GM21576 (cell line): ENCODE results near the gene SEC14L2.
"Not testable (repeated sequence)": the region's sequence is repeated elsewhere in the genome, so short reads cannot be mapped to it uniquely, and the experiment has no call there.

Experiments
- ATAC-seq: cut with Tn5 transposase; IDR thresholded peaks from one replicate; pipeline ENCODE4 v1.9.1; 2021; ENCODE audit warnings: mild to moderate bottlenecking, moderate library complexity; ENCODE audit not compliant: unreplicated experiment

Gene SEC14L2

DNA sequence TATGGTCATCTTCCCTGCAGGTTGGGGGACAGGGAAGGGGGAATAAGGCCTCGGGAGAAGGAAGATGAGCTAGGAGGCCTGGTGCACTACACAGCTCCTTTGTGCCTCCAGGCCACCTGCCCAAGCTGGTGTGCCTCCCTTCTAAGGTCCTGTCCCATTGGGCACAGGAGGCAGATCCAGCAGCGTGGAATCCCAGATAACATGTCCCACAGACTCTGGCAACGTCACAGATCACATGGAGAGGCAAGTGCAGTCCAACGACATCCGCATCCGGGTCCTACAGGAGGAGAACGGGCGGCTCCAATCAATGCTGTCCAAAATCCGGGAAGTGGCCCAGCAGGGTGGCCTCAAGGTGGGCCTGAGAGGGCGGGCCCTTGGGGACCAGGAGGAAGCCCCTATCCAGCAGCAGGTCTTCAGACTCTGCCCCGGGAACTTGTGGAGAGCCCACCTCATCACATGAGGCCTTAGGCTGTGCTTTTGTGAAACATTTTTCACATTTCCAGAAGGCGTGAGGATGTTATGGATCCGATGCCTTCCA lies 21.4 kb upstream of the SEC14L2 start:
- ATAC-seq: no peak

DNA sequence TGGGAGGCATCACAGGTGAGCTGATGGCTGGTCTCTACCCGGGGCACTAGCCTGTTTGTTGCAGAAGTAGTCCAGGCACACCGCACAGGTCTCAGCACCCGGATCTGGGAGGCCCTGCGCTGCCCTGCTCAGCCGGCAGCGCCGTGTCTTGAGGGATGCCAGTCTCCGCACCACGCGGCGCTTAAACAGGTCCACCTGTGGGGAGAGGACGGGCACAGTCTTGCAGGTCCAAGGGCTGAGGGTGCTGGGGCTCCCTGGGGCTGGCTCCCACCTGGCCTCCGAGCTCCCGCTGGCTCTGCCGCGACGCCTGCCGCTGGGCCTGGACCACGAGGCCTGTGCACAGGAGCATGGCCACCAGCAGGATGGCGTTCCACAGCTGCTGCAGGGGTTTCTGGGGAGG lies 16.8 kb upstream of the SEC14L2 start:
- no peak for ATAC-seq

DNA sequence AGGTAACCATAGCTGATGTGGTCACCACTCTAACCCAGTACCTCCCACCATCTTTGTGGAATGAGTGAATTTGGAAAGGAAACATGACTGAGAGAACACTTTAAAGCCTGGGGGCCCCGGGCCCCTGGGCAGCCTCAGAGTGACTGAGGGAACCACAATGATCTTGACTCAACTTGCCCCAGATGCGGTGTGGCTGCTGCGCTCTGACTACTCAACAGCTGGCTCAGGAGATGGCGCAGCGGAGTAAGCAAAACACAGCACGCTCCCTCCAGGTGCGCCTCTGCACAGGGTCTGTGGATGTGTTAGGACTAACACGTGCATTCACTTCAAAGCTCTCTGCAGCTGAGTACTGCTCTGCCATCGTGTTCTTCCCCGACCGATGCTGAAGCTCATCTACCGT lies 15.6 kb upstream of the SEC14L2 start:
- no peak for ATAC-seq

DNA sequence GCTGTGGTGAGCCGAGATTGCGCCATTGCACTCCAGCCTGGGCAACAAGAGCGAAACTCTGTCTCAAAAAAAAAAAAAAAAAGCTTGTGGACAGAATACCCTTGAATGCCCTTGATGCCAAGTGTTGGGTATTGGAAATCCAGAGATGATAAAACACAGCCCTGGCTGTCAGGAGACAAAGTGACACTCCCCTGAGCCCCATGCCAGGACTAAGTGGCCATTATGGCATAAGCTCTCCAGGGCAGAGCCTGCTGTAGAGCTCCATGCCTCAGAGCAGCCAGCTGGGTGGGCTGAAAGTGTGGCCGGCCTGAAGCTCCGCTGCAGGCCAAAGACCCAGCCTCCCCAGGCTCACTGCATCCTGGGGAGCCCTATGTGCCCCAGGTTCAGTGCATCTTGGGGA lies 14.5 kb upstream of the SEC14L2 start:
- ATAC-seq: no peak

DNA sequence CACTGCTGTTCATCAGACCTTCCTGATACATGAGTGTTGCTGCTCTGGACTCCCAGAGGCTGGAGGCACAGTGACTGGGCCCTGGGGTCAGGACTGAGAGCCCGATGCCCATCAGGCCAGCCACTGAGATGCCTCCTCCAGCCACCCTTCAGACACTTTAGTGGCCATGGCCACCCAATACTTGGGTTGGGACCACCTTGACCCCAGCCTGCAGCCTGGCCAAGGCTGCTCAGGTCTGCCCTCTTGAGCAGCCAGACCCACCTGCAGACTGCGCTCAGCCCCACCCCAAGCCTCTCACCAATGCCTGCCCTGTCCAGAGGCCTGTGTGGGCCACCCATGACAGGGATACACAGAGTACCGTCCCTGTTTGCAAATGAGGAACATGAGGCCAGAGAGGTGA lies 13.8 kb upstream of the SEC14L2 start:
- no peak for ATAC-seq

DNA sequence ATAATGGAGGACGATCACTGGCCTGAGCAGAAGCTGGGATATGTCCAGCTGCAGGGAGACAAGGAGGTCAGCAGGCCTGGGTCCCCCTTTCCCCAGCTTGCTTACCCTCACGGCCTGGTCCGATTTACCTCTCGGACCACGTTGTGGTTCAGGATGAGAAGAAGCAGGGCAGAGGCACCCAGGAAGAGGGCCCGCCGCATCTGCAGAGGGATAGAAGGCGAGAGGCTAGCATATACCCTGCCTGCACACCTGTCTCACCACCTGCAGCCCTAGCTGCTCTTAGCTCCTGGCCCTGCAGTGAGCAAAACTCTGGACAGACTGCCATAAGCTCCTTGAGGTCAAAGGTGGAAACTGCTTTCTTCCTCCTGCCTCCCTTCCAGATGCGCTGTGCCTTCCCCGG lies 10.9 kb upstream of the SEC14L2 start:
- ATAC-seq: no peak

DNA sequence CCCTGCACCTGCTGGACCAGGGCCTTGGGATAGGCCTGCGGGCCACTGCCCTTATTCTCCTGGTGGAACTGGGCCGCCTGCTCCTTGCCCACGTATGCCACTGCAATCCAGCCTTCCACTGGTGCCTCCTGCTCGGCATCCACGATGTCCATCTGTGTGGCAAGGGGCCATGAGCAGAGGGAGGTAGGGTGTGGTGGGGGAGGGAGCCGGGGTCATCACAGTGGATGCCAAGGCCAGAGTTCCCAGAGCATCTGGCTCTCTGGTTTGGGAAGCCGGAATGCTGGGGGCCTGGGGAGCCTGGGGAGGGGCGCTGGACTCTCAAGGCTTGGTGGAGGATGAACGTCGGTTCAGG lies 10.2 kb upstream of the SEC14L2 start:
- no peak for ATAC-seq

DNA sequence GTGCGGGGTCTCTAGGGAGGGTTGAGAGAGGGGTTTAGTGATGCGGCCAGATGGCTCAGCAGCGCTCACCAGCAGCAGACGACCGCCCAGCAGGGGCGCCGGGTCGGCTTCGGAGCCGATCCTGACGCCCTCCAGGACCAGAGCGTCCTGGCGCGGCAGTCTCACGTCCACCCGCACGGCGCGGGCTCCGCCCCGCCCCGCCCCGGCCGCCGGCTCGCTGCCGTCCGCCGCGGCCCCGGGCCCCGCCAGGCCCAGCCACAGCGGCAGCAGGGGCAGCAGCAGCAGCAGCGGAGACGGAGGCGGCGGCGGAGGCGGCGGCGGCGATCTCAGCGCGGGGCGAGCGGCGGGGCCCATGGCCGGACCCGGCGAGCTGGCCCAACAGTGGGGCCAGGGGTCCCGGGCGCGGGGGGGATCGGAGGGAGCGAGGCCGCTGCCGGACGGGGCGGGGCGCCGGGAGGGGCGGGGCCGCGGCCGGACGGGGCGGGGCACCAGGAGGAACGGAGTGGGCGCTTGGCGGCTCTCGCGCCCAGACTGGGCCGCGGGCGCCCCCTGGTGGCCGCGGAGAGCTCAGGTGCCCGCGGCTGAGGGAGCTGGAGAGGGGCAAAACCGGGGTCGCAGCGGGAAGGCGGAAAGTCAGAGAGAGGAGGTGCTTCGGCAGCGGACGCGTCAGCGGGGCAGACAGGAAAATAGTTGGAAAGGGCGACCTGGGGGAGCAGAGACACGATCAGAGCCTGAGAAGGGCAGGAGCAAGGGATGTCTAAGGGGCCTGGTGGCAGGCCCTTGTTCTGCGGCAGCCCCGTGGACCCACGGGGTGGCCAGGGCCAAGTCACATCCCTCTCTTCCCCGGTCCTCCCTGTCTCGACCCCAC lies 9.6 kb upstream of the SEC14L2 start, which contains the start of gene RNF215:
Gene RNF215 (minus strand): TSS at position 452 of the 868 bp plus-strand sequence. CDS start 98 bp downstream, at position 354.
- ATAC-seq: peak; percentile 65

DNA sequence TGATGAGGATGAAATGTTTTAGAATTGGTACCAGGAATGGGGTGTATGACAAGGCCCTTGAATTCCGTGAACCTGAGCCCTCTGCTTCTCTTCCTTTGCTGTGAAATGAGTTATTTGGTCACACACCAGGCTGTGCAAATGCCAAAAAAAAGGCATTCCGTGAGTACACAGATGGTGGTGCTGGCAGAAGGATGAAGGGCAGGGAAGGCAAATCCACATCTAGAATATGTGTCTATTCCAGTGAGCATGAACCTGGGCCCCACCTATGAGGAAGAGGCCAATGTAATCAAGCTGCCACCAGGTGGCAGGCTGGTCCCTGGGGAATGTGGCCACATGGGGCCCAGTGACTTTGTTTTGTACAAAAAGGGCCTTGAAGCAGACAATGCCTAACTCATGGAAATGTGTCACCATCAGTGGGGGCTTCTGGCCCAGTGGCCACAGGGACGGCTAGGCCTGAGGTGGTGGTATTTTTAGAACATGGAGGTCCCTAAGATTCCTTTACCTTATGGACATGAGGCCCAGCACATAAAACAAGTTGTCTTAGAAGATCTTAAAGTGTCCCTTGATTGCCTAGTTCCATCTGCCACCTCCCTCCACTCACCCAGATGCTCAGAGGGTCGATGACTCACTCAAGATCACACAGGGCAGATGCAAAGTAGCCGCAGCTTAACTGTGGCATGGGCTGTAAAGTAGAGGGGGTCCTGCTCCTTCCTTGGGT lies 5.7 kb upstream of the SEC14L2 start:
- ATAC-seq: no peak

DNA sequence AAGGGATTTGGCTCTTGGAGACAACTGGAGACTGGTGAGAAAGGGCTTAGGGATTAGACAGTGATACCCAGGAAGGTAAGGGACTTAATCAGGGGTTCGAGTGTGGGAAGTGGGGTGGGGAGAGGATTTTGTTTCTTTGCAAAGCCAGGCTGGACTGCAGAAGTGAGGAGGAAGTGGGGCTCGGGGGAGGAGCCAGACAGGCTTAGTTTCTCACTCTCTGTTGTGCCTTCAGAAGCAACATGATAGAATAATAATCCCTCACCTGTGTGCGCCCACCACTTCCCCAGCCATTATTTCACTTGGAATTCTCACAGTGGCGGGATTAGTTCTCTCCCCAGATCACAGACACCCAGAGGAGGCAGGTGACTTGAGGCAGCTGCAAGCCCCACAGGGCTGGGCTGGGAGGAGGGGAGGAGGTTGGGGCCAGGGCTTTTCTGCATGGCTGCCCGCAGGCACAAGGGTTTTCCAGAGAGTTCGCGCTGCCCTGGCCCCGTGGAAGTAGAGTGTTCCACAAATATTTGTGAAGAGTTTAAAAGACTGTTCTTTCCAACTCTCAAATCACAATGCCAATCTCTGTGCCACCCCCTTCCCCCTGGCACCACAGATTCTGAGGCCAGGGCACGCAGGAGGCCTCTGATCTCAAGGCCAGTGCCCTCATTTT lies 4.0 kb upstream of the SEC14L2 start:
- ATAC-seq: no peak

DNA sequence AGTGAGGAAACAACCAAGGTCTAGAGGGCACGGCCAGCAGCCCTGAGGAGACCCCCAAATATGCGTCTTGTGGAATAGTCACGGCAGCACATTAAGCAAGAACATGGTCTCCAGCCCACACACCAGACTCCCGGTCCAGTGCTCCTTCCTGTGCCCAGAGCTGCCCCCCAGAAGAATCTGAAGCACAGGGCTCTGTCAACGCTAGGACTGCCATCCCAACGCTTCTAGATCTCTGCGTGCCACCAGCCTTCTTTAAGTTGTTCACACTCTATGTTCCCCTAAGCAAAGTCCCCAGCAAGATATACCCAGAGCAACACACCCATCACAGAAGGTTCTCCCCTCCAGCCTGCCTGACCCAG lies 3.5 kb upstream of the SEC14L2 start:
- ATAC-seq: no peak

DNA sequence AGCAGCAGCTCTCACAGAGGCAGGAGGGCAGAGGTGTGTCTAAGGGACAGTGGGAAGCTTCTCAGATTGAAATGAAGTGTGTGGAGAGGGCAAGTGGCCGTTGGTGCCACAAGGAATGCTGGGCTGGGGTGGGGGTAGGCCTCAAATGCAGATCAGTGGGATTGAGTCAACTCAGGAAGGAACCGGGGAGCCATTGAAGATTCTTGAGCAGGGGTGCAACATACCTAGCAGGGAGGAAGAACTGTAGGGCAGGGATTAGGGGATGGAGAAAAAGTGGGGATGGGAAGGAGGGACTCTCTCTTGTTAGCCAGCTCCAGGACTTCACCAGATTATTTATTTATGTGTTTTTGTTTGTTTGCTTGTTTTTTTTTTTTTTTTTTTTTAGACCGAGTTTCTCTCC lies 2.9 kb upstream of the SEC14L2 start:
- ATAC-seq: no peak

DNA sequence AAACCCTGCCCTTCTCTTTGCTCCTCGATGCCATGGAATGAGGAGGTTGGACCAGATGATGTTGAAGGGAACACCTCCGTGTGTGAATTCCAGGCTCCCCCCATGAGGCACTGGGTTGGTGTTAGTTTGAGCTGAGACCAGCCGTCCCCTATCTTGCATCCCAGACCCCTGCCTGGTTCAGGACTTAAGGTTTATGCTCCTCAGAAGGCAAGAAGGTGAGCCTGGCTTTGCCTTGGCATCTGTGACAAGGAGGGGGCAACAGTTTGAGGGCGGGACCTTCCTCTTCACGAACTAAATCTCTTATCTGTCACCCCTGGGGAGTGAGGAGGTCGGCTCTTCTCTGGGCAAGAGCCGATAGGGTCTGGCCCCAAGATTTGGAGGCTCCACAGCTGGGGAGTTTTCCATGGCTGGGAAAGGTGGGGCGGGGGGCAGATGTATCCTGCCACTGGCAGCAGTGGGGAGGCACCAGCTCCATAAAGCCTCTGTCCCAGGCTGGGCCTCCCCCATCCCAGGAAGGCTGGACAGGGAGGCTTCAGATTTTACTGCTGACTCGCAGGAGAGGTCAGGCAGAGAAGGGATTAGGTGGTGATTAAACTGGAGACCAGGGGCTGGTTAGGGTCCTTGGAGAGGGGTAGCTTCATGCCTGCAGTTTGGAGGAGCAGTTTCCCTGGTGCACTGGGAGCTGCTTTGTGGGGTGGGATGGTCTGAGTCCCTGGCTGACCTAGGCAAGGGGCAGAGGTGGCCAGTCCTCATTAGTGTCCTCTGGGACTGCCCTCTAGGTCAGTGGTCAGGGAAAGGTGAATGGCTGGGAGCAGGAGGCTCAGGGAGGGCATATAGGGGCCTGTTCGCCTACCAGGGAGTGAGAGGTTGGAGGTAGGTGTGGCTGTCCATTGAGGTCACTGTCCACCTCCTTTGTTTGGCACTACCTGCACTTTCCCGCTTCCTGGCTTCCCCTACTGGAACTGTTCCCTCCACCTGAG lies 1.1 kb downstream of the SEC14L2 start:
- ATAC-seq: no peak

DNA sequence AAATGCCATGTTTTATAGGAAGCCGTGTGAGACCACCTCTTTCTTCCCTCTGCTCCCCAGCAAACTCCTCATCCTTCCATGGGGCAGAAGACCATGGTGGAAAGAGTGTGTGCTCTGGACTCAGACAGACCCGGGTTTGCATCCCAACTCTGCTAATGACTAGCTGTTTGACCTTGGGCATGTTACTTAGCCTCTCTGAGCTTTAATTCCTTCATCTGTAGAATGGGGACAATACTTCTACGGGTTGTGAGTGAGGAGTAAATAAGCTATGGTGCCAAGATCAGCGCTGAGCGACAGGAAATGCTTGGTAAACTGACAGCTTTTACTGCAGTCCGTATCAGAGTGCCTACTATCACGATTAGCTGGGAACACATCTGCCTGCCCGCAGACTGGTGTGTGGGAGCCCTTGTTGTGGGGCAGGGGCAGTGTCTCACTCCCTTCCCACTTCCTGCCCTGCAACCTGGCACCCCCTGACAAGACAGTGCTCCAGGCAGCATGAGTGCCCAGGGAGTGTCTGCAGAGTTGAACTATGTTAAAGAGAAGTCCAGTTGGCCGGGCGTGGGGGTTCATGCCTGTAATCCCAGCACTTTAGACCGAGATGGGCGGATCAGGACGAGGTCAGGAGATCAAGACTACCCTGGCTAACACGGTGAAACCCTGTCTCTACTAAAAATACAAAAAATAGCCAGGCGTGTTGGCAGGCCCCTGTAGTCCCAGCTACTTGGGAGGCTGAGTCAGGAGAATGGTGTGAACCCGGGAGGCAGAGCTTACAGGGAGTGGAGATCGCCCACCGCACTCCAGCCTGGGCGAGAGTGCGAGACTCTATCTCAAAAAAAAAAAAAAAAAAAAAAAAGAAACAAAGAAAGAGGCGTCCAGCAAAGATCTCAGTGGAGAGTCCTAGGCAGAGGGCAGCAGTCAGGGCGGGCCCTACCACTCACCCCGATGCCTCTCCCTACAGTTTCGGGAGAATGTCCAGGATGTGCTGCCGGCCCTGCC lies 2.2 kb downstream of the SEC14L2 start:
- ATAC-seq: no peak

DNA sequence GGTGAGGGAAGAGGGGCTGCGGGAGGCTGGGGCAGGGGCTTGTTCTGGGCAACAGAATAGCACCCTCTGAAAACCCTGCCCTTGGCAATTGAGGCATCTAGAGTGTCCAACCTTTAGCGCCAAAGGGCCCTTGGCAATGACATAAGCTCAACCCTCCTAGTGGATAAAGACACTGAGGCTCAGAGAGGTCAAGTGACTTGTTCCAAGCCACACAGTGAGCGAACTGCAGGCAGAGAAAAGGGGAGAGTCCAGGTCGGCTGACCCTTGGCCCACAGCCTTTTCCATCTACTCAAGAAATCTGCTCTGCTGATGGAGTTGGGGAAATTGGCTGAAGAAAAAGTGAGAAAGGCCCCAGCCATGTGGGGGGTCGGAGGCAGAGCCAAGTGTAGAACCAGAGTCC lies 2.9 kb downstream of the SEC14L2 start:
- ATAC-seq: no peak

DNA sequence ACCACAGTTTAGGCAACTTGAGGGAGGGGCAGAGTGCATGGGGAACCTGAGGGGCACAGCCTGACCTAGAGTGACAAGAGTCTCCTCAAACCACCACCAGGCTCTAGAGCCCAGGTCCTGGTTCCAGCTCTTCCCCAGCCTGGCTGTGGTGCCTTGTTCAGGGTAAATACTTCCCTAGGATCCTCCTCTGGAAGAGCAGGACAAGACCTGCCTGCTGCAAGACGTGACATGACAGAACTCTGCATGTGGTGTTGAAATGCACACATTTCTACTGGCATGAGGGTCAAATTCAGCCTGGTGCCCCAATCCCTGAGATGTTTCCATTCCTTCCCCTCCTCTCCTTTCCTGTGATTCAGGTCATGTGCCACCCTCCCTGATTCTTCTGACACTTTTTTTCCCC lies 3.3 kb downstream of the SEC14L2 start:
- no peak for ATAC-seq

DNA sequence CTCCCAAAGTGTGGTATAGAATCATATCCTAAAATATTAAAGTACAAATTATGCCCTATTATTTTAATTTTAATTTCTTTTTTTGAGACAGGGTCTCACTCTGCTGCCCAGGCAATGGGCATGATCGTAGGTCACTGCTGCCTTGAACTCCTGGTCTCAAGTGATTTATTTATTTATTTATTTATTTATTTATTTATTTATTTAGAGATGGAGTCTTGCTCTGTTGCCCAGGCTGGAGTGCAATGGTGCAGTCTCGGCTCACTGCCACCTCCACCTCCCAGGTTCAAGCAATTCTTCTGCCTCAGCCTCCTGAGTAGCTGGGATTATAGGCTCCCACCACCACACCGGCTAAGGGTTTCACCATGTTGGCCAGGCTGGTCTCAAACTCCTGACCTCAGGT lies 4.2 kb downstream of the SEC14L2 start:
- ATAC-seq: not testable (repeated sequence)

DNA sequence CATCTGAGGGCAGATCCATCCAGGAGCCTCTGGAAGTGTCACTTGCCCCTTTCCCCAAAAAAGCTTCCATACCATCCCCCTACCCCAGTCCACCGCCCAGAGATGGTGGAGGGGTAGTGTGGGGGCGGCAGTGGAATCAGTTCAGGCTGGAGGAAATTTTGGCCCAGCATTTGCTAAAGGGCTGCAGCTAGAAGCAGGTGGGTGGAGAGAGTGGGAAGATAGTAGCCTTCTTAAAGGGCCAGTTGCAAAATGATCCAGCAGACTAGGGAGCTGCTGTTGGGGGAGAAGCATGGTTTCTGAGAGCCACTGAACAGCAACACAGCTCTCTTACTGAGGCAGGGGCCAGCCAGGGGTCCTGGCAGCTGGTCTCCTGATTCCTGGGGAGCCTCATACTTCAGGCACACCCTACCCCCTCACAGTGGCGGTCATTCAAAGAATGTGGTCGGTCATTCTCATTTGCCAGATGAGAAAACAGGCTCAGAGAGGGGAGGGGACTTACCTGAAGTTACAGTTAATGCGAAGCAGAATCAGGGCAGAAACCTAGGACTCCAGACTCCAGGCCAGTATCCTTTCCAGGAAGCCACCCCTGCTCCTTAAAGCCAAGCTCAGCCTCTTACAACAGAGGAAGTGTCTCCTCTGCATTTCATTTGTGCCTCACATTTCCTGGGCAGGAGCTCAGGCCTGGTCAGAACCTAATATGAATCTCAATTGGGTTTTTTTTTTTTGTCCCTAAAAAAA lies 5.4 kb downstream of the SEC14L2 start:
- ATAC-seq: no peak

DNA sequence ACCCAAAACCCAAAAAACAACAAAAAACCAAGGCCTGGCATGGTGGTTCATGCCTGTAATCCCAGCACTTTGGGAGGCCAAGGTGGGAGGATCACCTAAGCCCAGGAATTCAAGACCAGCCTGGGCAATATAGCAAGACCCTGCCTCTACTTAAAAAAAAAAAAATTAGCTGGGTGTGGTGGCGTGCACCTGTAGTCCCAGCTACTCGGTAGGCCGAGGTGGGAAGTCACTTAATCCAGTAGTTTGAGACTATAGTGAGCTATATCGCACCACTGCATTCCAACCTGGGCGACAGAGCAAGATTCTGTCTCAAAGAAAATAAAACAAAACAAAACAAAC lies 5.9 kb downstream of the SEC14L2 start:
- ATAC-seq: not testable (repeated sequence)
